Measurements from ENCODE around the gene SFRP5. TPM values are rescaled to one million over a fixed set of nuclear protein-coding genes. Genes with fewer than 3 reads are reported as not detected.

Gene SFRP5
- total RNA-seq, 4 donors from 2014 or later: 0.25 to 2.2 (median 0.93) TPM; not detected in 1

DNA sequence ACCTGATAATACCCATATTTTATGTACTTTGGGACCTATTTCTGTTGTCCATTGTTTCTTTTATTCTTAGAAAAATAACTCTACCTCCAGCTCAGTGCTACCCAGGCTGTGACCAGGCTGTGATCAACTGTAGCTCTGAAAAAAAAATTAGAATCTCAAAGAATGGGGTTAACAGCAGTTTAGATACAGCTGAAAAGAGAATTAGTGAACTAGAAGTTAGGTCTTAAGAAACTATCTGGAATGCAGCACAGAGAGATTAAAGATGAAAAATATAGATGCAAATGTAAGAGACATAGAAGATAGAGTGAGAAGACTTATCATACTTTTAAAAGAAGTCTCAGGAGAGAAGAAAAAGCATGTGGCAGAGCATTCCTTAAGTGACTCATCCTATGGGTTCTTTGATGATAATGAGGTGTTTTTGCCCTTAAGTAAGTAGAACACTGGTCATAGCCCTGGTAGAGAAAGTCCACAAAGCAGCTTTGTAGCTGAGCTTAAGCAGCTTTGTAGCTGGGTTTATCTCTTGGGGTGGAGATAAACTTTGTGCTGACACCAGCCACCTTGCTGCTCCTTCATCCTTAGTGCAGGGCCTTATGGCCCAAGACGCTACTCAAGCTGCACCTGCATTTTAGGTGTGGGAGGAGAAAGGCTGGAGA, 27.3 kb upstream of the SFRP5 start:
- DNase-seq (no peak), ATAC-seq (no peak)
- Histone ChIP-seq H3K9me3 (no peaks in the 10 kb centered on the region), H3K27ac (no peak overlapping the region), H3K27me3 (no peaks in the 10 kb centered on the region), H3K36me3 (no peaks in the 10 kb centered on the region), H3K4me1 (no peaks in the 10 kb centered on the region), H3K4me3 (peak overlapping the region in 1 of 4 donors; percentile 10)
- no peak for TF ChIP-seq POLR2A (IDR thresholded peaks at IDR 0.05)
- TF ChIP-seq, protein P1, sequence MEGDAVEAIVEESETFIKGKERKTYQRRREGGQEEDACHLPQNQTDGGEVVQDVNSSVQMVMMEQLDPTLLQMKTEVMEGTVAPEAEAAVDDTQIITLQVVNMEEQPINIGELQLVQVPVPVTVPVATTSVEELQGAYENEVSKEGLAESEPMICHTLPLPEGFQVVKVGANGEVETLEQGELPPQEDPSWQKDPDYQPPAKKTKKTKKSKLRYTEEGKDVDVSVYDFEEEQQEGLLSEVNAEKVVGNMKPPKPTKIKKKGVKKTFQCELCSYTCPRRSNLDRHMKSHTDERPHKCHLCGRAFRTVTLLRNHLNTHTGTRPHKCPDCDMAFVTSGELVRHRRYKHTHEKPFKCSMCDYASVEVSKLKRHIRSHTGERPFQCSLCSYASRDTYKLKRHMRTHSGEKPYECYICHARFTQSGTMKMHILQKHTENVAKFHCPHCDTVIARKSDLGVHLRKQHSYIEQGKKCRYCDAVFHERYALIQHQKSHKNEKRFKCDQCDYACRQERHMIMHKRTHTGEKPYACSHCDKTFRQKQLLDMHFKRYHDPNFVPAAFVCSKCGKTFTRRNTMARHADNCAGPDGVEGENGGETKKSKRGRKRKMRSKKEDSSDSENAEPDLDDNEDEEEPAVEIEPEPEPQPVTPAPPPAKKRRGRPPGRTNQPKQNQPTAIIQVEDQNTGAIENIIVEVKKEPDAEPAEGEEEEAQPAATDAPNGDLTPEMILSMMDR (IDR thresholded peaks at IDR 0.05 in 4 of 5, conservative IDR thresholded peaks at IDR 0.05 in 1 of 5): no peak
- intact Hi-C loops (cut with DNase I; ENCODE audit: low total_unique reads) (loop anchor here (10.0 kb wide), 1 partner anchor 246 kb away; no protein-coding TSS in a partner anchor), in situ Hi-C loops (cut with MboI; ENCODE audit: low sequenced_read_pairs in 4 of 4) (loop anchor here in 2 of 4 donors (5.0 to 25.0 kb wide), 2 partner anchors 63 to 238 kb away; partner anchors contain the start of gene CRTAC1 (in 1 of the 2))

DNA sequence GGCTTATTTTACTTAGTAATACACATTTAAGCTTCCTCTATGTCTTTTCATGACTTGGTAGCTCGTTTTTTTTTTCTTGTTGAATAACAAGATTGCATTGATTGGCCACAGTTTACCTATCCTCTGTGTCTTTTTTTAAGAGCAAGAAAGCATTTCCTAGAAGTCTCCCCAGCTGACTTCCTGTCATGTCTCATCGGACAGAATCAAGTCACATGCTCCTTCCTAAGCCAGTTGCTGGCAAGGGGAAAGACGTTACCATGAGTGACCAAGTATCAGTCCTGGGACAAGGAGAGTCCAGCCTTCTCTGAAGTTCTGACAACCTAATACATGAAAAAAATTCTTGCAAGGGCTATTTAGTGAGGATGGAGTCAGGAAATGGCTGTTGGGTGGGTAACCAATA, 24.9 kb upstream of the SFRP5 start:
- TF ChIP-seq, protein P1 (IDR thresholded peaks at IDR 0.05 in 4 of 5, conservative IDR thresholded peaks at IDR 0.05 in 1 of 5): no peak
- TF ChIP-seq POLR2A (IDR thresholded peaks at IDR 0.05): no peak
- no peaks in the 10 kb centered on the region for H3K9me3 ChIP-seq
- no peak overlapping the region for H3K4me3 ChIP-seq
- DNase-seq: no peak
- H3K27me3 ChIP-seq: no peaks in the 10 kb centered on the region
- in situ Hi-C loops (cut with MboI; ENCODE audit: low sequenced_read_pairs in 4 of 4): loop anchor here in 2 of 4 donors (5.0 to 25.0 kb wide), 2 partner anchors 66 to 241 kb away; partner anchors contain the start of gene CRTAC1 (in 1 of the 2)
- peak in 1 of 2 donors; percentile 81 for ATAC-seq
- no peak overlapping the region for H3K27ac ChIP-seq
- intact Hi-C loops (cut with DNase I; ENCODE audit: low total_unique reads): loop anchor here (10.0 kb wide), 1 partner anchor 248 kb away; no protein-coding TSS in a partner anchor
- no peaks in the 10 kb centered on the region for H3K36me3 ChIP-seq
- no peaks in the 10 kb centered on the region for H3K4me1 ChIP-seq

DNA sequence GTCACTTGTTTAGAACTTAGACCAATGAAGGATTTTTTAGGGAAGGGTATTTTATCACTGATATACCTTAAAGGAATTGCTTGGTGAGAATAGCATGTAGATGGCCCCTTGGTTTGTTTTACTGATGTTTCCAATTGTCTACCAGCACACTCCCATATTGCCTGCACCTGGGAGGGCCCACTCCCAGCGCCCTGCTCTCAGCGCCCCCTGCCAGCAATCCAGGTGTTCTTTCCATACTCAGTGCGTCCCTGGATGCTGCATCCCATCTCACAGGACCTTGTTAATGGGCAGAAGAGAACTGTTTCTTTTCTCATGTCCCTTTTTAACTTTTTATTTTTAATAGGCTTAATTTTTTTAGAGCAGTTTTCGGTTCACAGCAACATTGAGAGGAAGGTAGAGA, 24.1 kb upstream of the SFRP5 start:
- ATAC-seq: no peak
- intact Hi-C loops (cut with DNase I; ENCODE audit: low total_unique reads): loop anchor here (10.0 kb wide), 1 partner anchor 249 kb away; no protein-coding TSS in a partner anchor

GRCh38 chr10:97791824-97792721, 20.3 kb upstream of the SFRP5 start:
- TF ChIP-seq, protein P1 (IDR thresholded peaks at IDR 0.05 in 4 of 5, conservative IDR thresholded peaks at IDR 0.05 in 1 of 5): peak; percentile 87 to 96 (median 94)
- no peak for TF ChIP-seq POLR2A (IDR thresholded peaks at IDR 0.05)
- in situ Hi-C loops (cut with MboI; ENCODE audit: low sequenced_read_pairs in 4 of 4) (loop anchor here in 3 of 4 donors (5.0 to 25.0 kb wide), 2 partner anchors 80 to 245 kb away; partner anchors contain the start of gene CRTAC1 (in 1 of the 3)), intact Hi-C loops (cut with DNase I; ENCODE audit: low total_unique reads) (loop anchor here (1.0 to 10.0 kb wide), 2 partner anchors 77 to 253 kb away; no protein-coding TSS in a partner anchor)
- Histone ChIP-seq H3K4me3 (no peak overlapping the region), H3K27me3 (no peaks in the 10 kb centered on the region), H3K36me3 (no peaks in the 10 kb centered on the region), H3K4me1 (peaks cover 0 to 5% of the 10 kb centered on the region in 2 donors), H3K27ac (no peak overlapping the region), H3K9me3 (no peaks in the 10 kb centered on the region)
- peak; percentile 67 to 82 for ATAC-seq
- DNase-seq: peak; percentile 40 to 62

More for the DNA sequence above, 24.1 kb upstream of the SFRP5 start:
- Histone ChIP-seq H3K4me3 (no peak overlapping the region), H3K27ac (no peak overlapping the region), H3K36me3 (no peaks in the 10 kb centered on the region), H3K4me1 (no peaks in the 10 kb centered on the region), H3K9me3 (no peaks in the 10 kb centered on the region), H3K27me3 (no peaks in the 10 kb centered on the region)
- in situ Hi-C loops (cut with MboI; ENCODE audit: low sequenced_read_pairs in 4 of 4): loop anchor here in 2 of 4 donors (5.0 to 25.0 kb wide), 2 partner anchors 66 to 241 kb away; partner anchors contain the start of gene CRTAC1 (in 1 of the 2)
- no peak for DNase-seq
- TF ChIP-seq, protein P1 (IDR thresholded peaks at IDR 0.05 in 4 of 5, conservative IDR thresholded peaks at IDR 0.05 in 1 of 5): no peak
- TF ChIP-seq POLR2A (IDR thresholded peaks at IDR 0.05): no peak

Measured in gastrocnemius medialis (tissue), 4 donors.